Measurements from ENCODE around the gene PRSS58. TPM values are rescaled to one million over a fixed set of nuclear protein-coding genes. Genes with fewer than 3 reads are reported as not detected.

PRSS58 gene
- total RNA-seq, 1 donor from 2014 or later = not detected

DNA sequence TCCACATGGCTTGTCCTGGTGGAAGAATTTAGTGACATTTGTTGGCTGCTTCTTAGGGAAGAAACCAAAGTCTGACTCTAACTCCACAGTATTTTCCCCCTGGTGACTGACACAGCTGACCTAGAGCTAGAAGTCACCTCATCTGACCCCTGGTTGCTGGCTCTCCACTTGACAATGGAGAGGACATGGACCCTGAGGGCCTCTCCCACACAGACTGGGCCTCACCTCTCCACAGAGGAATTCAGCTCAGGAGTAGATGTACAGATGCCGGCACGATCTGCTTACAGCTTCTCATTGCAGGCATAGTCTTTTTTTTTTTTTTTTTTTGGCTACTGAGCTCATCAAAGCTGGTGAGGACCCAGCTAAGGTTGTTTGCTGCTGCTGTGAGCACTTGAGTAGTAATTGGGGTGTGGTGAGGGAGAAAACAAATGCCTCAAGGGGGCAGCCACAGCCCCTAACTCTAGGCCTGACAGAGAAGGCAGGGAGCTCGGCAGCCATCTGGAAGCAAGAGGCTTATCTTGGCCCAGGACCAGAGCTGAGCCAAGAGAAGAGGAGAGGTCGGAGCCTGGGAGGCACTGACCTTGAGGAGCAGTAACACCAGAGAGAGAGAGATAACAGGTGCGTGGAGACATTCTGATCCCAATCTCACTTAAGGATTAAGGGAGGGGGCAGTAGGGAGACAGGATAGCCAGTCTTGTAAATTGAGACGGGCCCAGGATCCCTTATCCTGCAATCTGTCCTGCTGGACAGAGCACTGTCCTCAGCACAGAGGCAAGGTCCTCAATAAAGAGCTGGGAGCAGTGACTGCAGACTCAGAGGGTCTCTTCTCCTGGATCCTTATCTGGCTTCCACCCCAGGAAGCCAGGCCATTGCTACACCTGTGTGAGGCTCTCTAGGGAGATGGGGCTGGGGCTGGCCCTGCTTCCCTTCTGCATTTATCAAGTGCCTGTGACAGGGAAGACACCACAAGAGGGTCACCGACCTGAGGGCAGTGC, 9.4 kb downstream of the PRSS58 start:
- Mint-ChIP-seq H3K4me3 (no peak overlapping the region), H3K36me3 (no peaks in the 10 kb centered on the region), H3K9me3 (no peaks in the 10 kb centered on the region), H3K4me1 (peaks cover 9% of the 10 kb centered on the region), H3K27ac (no peak overlapping the region), H3K27me3 (ENCODE audit: low read depth) (peaks cover 13% of the 10 kb centered on the region)
- no peak for TF ChIP-seq CTCF (IDR thresholded peaks at IDR 0.05; ENCODE audit: unreplicated experiment)
- no peak for DNase-seq (ENCODE audit: low spot score in 2 of 2, unreplicated experiment in 2 of 2)

- TF ChIP-seq CTCF (IDR thresholded peaks at IDR 0.05; ENCODE audit: unreplicated experiment) = no peak
- Mint-ChIP-seq H3K36me3 (no peaks in the 10 kb centered on the region), H3K9me3 (no peaks in the 10 kb centered on the region), H3K4me1 (no peaks in the 10 kb centered on the region), H3K27me3 (ENCODE audit: low read depth) (peaks cover 39% of the 10 kb centered on the region), H3K27ac (no peak overlapping the region), H3K4me3 (no peak overlapping the region)
- no peak for DNase-seq (ENCODE audit: low spot score in 2 of 2, unreplicated experiment in 2 of 2)
These were observed 14.0 kb downstream of the PRSS58 start for GRCh38 chr7:142243823-142244222.

DNA sequence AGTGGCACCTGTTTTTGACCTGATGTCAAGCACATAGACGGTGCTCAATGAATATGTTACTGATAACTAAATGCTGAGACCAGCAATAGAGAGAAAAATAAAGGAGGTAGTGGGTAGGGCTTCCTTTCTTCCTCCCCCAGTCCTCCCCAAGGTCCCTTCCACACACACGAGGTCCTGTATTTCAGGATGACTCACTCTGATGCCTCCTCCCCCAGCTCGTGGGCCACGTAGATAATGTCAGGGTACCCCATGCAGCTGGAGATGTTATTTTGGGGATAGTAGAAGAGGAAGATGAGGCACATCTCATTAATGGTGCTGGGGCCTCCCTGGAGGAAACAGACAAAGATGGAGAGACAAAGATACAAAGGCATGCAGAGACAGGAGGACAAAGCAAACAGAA, 17.3 kb downstream of the PRSS58 start:
- H3K4me1 Mint-ChIP-seq = no peaks in the 10 kb centered on the region
- no peak for TF ChIP-seq CTCF (IDR thresholded peaks at IDR 0.05; ENCODE audit: unreplicated experiment)
- H3K9me3 Mint-ChIP-seq = peaks cover under 1% of the 10 kb centered on the region
- no peak overlapping the region for H3K27ac Mint-ChIP-seq
- DNase-seq (ENCODE audit: low spot score in 2 of 2, unreplicated experiment in 2 of 2) = no peak
- no peak overlapping the region for H3K4me3 Mint-ChIP-seq
- peaks cover 57% of the 10 kb centered on the region for H3K27me3 Mint-ChIP-seq (ENCODE audit: low read depth)
- H3K36me3 Mint-ChIP-seq = no peaks in the 10 kb centered on the region

DNA sequence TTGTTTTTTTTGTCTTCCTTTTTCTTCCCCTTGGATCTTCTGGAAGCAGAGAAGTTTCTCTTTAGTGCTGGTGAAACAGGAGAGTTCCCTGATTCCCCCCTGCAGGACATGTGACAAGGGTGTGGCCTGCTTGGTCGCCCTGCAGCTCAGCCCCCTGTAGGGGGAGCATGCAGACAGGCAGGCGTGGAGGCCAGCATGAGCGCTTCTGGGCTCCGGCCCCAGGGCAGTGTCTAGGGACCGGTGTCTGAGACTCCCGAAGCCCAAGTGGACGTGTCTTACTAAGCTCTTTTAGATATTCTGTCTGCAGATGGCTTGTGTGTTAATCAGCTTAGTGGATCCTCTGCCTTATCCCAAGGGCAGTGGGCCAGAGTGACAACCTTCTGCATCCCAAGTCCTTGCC, 26.1 kb downstream of the PRSS58 start:
- Mint-ChIP-seq H3K27ac (no peak overlapping the region), H3K27me3 (ENCODE audit: low read depth) (peaks cover 31% of the 10 kb centered on the region), H3K4me3 (no peak overlapping the region), H3K36me3 (no peaks in the 10 kb centered on the region), H3K9me3 (peaks cover 5% of the 10 kb centered on the region), H3K4me1 (no peaks in the 10 kb centered on the region)
- TF ChIP-seq CTCF (IDR thresholded peaks at IDR 0.05; ENCODE audit: unreplicated experiment) = no peak
- DNase-seq (ENCODE audit: low spot score in 2 of 2, unreplicated experiment in 2 of 2) = no peak

DNA sequence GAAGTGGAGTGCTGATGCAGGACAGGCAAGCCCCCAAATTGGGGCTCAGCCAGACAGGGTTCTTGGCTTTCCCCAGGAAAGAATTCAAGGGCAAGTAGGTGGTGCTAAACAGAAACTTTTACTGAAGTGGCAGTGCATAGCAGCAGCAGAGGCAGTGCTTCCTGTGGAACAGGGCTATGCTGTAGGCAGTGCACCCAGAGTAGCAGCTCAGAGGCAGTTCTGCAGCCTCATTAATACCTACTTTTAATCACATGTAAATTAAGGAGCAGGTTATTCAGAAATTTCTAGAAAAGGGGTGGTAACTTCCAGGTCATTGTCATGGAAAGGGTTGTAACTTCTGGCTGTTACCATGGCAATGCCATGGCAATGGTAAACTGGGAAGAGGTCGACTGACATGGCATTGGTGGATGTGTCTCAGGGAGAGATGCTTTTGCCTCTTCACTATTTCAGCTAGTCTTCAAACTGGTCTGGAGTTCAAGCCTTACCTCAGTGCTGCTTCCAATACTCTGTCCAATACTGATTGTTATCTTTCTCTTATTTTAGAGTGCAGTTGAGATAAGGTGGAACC, 29.2 kb downstream of the PRSS58 start:
- DNase-seq (ENCODE audit: low spot score in 2 of 2, unreplicated experiment in 2 of 2) = no peak
- Mint-ChIP-seq H3K4me3 (no peak overlapping the region), H3K27me3 (ENCODE audit: low read depth) (peaks cover 15% of the 10 kb centered on the region), H3K36me3 (no peaks in the 10 kb centered on the region), H3K27ac (no peak overlapping the region), H3K9me3 (no peaks in the 10 kb centered on the region), H3K4me1 (no peaks in the 10 kb centered on the region)
- no peak for TF ChIP-seq CTCF (IDR thresholded peaks at IDR 0.05; ENCODE audit: unreplicated experiment)

Other genes starting within 250 kb of the PRSS58 start
- 0.07 to 0.18 TPM (median 0.13 TPM) in 3 replicates for gene MGAM2, start 146.3 kb downstream of the PRSS58 start, total RNA-seq

Measured in mesothelial cell of epicardium (in vitro differentiated cells).